Trophoblast cell (in vitro differentiated cells and primary cell): Measurements from ENCODE around the gene OXNAD1.

Source experiments
- DNase-seq, 2 donors: peaks; one replicate each; pipeline ENCODE4 v3.0.0-alpha.2; 2016
- H2AFZ ChIP-seq: 2 replicates; pipeline ENCODE4 v1.6.1; 2013; ENCODE audit warnings: low read length, moderate library complexity, mild to moderate bottlenecking; ENCODE audit not compliant: insufficient read depth, poor library complexity
- H2AK5ac ChIP-seq: 2 replicates; pipeline ENCODE4 v1.6.1; 2013; ENCODE audit warnings: mild to moderate bottlenecking, low read length
- H2BK120ac ChIP-seq: 2 replicates; pipeline ENCODE4 v1.6.1; 2013; ENCODE audit warnings: low read length, mild to moderate bottlenecking, moderate library complexity; ENCODE audit not compliant: insufficient read depth, poor library complexity
- H2BK12ac ChIP-seq: 2 replicates; pipeline ENCODE4 v1.6.1; 2013; ENCODE audit warnings: mild to moderate bottlenecking, low read length, moderate library complexity
- H2BK5ac ChIP-seq: 2 replicates; pipeline ENCODE4 v1.6.1; 2013; ENCODE audit warnings: low read length, low read depth, moderate library complexity, mild to moderate bottlenecking; ENCODE audit not compliant: poor library complexity
- H3K14ac ChIP-seq: 2 replicates; pipeline ENCODE4 v1.6.1; 2013; ENCODE audit warnings: mild to moderate bottlenecking, low read length
- H3K18ac ChIP-seq: 2 replicates; pipeline ENCODE4 v1.6.1; 2013; ENCODE audit warnings: mild to moderate bottlenecking, low read length
- H3K23ac ChIP-seq: 2 replicates; pipeline ENCODE4 v1.6.1; 2013; ENCODE audit warnings: low read length
- H3K27ac ChIP-seq: 2 replicates; pipeline ENCODE4 v1.5.1; 2013; ENCODE audit warnings: low read depth, mild to moderate bottlenecking, inconsistent platforms, low read length, moderate library complexity
- H3K27me3 ChIP-seq: 2 replicates; pipeline ENCODE4 v1.6.1; 2013; ENCODE audit warnings: inconsistent platforms, mild to moderate bottlenecking, low read length, moderate library complexity; ENCODE audit not compliant: insufficient read depth
- H3K36me3 ChIP-seq, 2 experiments: 1 replicate in 1 of 2; 2 replicates in 1 of 2; pipeline ENCODE4 v1.6.1; 2013; ENCODE audit warnings: low read length in 2 of 2, mild to moderate bottlenecking in 2 of 2, moderate library complexity in 1 of 2; ENCODE audit not compliant: insufficient read depth in 2 of 2, control insufficient read depth in 1 of 2
- H3K4ac ChIP-seq: 2 replicates; pipeline ENCODE4 v1.6.1; 2013; ENCODE audit warnings: low read depth, mild to moderate bottlenecking, low read length, moderate library complexity
- H3K4me1 ChIP-seq, 2 experiments: 1 replicate in 1 of 2; 2 replicates in 1 of 2; pipeline ENCODE4 v1.6.1; 2013; ENCODE audit warnings: low read length in 2 of 2, mild to moderate bottlenecking in 2 of 2, moderate library complexity in 1 of 2; ENCODE audit not compliant: insufficient read depth in 2 of 2, control insufficient read depth in 1 of 2
- H3K4me2 ChIP-seq: 2 replicates; pipeline ENCODE4 v1.6.1; 2013; ENCODE audit warnings: inconsistent platforms, mild to moderate bottlenecking, low read length, moderate library complexity
- H3K4me3 ChIP-seq: 2 replicates; pipeline ENCODE4 v1.5.1; 2013; ENCODE audit warnings: mild to moderate bottlenecking, low read depth, low read length, inconsistent platforms
- H3K79me1 ChIP-seq: one replicate; pipeline ENCODE4 v1.6.1; 2013; ENCODE audit warnings: low read length
- H3K79me2 ChIP-seq: 2 replicates; pipeline ENCODE4 v1.6.1; 2013; ENCODE audit warnings: low read length, mild to moderate bottlenecking; ENCODE audit not compliant: control insufficient read depth, insufficient read depth, poor library complexity
- H3K9ac ChIP-seq: 2 replicates; pipeline ENCODE4 v1.6.1; 2013; ENCODE audit warnings: mild to moderate bottlenecking, low read length
- H3K9me3 ChIP-seq: 2 replicates; pipeline ENCODE4 v1.6.1; 2013; ENCODE audit warnings: low read depth, mild to moderate bottlenecking, control low read depth, inconsistent platforms, low read length; ENCODE audit not compliant: insufficient read depth
- H4K12ac ChIP-seq: 2 replicates; pipeline ENCODE4 v1.6.1; 2013; ENCODE audit warnings: low read depth, mild to moderate bottlenecking, low read length, moderate library complexity
- H4K8ac ChIP-seq: 2 replicates; pipeline ENCODE4 v1.6.1; 2013; ENCODE audit warnings: low read depth, mild to moderate bottlenecking, low read length, moderate library complexity
- H4K91ac ChIP-seq: one replicate; pipeline ENCODE4 v1.6.1; 2013; ENCODE audit warnings: low read depth, mild to moderate bottlenecking, low read length, moderate library complexity
- WGBS: extraction: QIAGEN DNeasy Blood & Tissue Kit; methylation state at CpG from one replicate; pipeline ENCODE4 v1.1.7; 2013; ENCODE audit warnings: missing lambda C conversion rate; ENCODE audit not compliant: insufficient read length, insufficient coverage; ENCODE audit errors: extremely low coverage; 5-methylcytosine and 5-hydroxymethylcytosine counted together

Gene OXNAD1

DNA sequence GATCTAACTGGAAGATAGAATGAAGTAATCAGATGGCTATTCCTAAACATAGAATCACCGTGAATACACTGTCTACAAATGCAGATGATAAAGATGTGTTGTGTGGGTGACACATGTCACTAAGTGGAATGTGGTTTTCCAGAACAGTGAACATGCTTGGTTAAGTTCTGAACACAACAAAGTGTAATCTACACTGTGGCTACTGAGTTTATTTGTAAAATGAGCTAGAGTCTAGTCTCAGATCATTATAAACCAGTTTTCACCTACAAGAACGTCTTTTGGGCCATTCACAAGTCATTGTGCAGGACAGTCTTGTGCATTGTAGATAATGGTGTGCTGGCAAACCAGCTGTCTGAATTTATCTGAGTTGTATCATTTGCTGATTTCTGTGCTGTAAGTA lies 35.3 kb downstream of the OXNAD1 start:
- Histone ChIP-seq H3K4ac (no peak overlapping the region), H3K36me3 (peaks cover 0 to 11% of the 10 kb centered on the region in 2 experiments), H3K23ac (no peak overlapping the region), H4K91ac (no peak overlapping the region), H2BK12ac (no peak overlapping the region), H3K4me3 (no peak overlapping the region), H2AK5ac (no peak overlapping the region), H3K79me1 (no peaks in the 10 kb centered on the region), H2BK5ac (no peak overlapping the region), H3K27me3 (no peaks in the 10 kb centered on the region), H3K4me2 (no peak overlapping the region), H2BK120ac (no peak overlapping the region), H3K79me2 (no peaks in the 10 kb centered on the region), H3K4me1 (no peaks in the 10 kb centered on the region), H4K12ac (no peak overlapping the region), H3K9me3 (no peaks in the 10 kb centered on the region), H2AFZ (no peak overlapping the region), H3K27ac (no peak overlapping the region), H3K18ac (no peak overlapping the region), H3K14ac (no peak overlapping the region), H4K8ac (no peak overlapping the region), H3K9ac (no peak overlapping the region)
- no CpG with 5 or more reads among the region's 2 CpGs for WGBS
- peak; percentile 59 to 86 for DNase-seq

DNA sequence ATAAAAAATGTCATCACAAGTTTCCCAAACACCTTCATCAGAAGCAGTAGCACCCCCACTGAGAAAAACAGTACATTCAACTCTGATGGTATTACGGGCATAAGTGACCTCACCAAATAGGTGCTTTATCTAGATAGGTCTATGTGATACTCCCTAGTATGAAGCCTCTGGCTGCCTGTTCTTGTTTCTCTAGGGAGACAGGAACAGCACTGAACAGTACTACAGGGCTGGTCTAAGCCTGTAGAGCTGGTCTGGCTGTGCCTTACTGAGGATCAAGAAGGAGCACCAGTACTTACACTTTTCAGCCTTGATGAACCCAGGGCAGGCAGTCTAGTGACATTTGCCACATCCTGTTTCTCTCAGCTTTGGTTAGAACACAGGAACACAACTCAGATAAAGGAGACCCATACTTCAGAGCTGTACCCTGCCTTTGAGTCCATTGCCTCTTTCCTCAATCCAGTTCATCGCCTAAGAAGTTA lies 35.9 kb downstream of the OXNAD1 start:
- no peak overlapping the region for H4K91ac ChIP-seq
- DNase-seq = peak; percentile 79 to 89
- H3K79me2 ChIP-seq = no peaks in the 10 kb centered on the region
- H3K18ac ChIP-seq = no peak overlapping the region
- no peak overlapping the region for H3K23ac ChIP-seq
- H3K9me3 ChIP-seq = no peaks in the 10 kb centered on the region
- H3K79me1 ChIP-seq = no peaks in the 10 kb centered on the region
- H3K14ac ChIP-seq = no peak overlapping the region
- H3K4ac ChIP-seq = no peak overlapping the region
- no peaks in the 10 kb centered on the region for H3K4me1 ChIP-seq
- H2AK5ac ChIP-seq = no peak overlapping the region
- no peak overlapping the region for H2BK12ac ChIP-seq
- peaks cover 0 to 10% of the 10 kb centered on the region in 2 experiments for H3K36me3 ChIP-seq
- WGBS = no CpG with 5 or more reads among the region's 2 CpGs
- H4K8ac ChIP-seq = no peak overlapping the region
- H3K27me3 ChIP-seq = no peaks in the 10 kb centered on the region
- no peak overlapping the region for H2BK5ac ChIP-seq
- no peak overlapping the region for H3K9ac ChIP-seq
- no peak overlapping the region for H3K4me3 ChIP-seq
- H2BK120ac ChIP-seq = no peak overlapping the region
- no peak overlapping the region for H3K27ac ChIP-seq
- no peak overlapping the region for H4K12ac ChIP-seq
- H3K4me2 ChIP-seq = no peak overlapping the region
- no peak overlapping the region for H2AFZ ChIP-seq

DNA sequence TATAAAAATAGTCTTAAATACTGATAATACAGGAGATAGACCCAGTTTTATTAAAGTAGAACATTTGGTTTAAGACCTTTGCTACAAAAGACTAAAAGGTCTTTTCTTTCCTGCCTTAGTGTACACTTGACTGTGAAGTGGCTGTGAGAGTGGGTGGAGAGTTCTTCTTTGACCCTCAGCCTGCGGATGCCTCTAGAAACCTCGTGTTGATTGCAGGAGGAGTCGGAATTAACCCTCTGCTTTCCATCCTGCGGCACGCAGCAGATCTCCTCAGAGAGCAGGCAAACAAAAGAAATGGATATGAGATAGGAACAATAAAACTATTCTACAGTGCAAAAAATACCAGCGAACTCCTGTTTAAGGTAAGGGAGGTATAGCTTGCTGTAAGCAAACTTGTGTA lies 36.5 kb downstream of the OXNAD1 start:
- Histone ChIP-seq H2BK120ac (no peak overlapping the region), H3K18ac (no peak overlapping the region), H3K27me3 (no peaks in the 10 kb centered on the region), H2BK5ac (no peak overlapping the region), H4K8ac (no peak overlapping the region), H3K14ac (no peak overlapping the region), H3K23ac (no peak overlapping the region), H2AK5ac (no peak overlapping the region), H3K4me2 (no peak overlapping the region), H3K9me3 (no peaks in the 10 kb centered on the region), H2BK12ac (no peak overlapping the region), H3K4ac (no peak overlapping the region), H4K91ac (no peak overlapping the region), H3K36me3 (peaks cover 0 to 9% of the 10 kb centered on the region in 2 experiments), H3K79me2 (no peaks in the 10 kb centered on the region), H4K12ac (no peak overlapping the region), H3K79me1 (no peaks in the 10 kb centered on the region), H2AFZ (no peak overlapping the region), H3K27ac (no peak overlapping the region), H3K4me1 (no peaks in the 10 kb centered on the region), H3K9ac (no peak overlapping the region), H3K4me3 (no peak overlapping the region)
- WGBS = no CpG with 5 or more reads among the region's 6 CpGs
- DNase-seq = no peak

DNA sequence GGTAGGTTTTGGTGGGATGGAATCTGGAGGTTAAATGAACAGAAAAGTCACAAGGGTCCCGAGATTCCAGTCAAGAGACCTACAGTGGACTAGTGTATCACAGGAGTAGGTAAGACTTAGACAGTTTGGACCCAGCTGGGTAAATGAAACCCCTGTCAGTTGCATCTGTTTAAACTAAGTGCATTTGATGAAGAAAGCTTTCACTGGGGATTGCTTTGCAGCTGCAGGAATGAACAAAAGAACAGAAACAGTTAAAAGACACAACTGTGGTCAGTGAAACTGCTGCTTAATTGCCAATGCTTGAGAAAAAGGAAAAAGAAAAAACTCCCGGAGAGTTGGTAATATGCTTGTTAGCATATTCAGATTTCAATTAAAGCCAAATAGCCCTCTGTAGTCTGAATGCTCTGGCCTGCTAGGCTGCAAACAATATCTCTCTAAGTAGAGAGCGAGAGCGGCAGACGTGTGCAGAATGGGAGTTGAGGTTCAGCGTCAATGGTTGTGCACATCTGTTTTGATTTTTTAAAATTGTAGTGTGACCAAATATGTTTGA lies 37.1 kb downstream of the OXNAD1 start:
- H3K27me3 ChIP-seq = no peaks in the 10 kb centered on the region
- H3K4ac ChIP-seq = no peak overlapping the region
- no peak overlapping the region for H3K14ac ChIP-seq
- H3K36me3 ChIP-seq = peaks cover 0 to 9% of the 10 kb centered on the region in 2 experiments
- H4K12ac ChIP-seq = no peak overlapping the region
- H2AK5ac ChIP-seq = no peak overlapping the region
- H2BK120ac ChIP-seq = no peak overlapping the region
- no peaks in the 10 kb centered on the region for H3K79me1 ChIP-seq
- H3K23ac ChIP-seq = no peak overlapping the region
- no peak overlapping the region for H2AFZ ChIP-seq
- no peak overlapping the region for H3K18ac ChIP-seq
- no peak for DNase-seq
- no peaks in the 10 kb centered on the region for H3K4me1 ChIP-seq
- H3K4me2 ChIP-seq = no peak overlapping the region
- H2BK5ac ChIP-seq = no peak overlapping the region
- no peaks in the 10 kb centered on the region for H3K9me3 ChIP-seq
- no peak overlapping the region for H2BK12ac ChIP-seq
- WGBS = no CpG with 5 or more reads among the region's 6 CpGs
- no peak overlapping the region for H4K91ac ChIP-seq
- no peak overlapping the region for H3K27ac ChIP-seq
- no peak overlapping the region for H3K9ac ChIP-seq
- H3K79me2 ChIP-seq = no peaks in the 10 kb centered on the region
- H3K4me3 ChIP-seq = no peak overlapping the region
- no peak overlapping the region for H4K8ac ChIP-seq
